NT2/D1 (cell line): ENCODE data around the gene ANLN.

Source experiments
- SUZ12 ChIP-seq: IDR thresholded peaks from 2 replicates; pipeline ENCODE4 v1.6.1; 2011; ENCODE audit not compliant: insufficient read length, insufficient read depth; ENCODE audit errors: extremely low read depth
- YY1 ChIP-seq: IDR thresholded peaks from 2 replicates; pipeline ENCODE4 v1.6.1; 2011; ENCODE audit not compliant: insufficient read length, insufficient read depth
- ZNF274 ChIP-seq: IDR thresholded peaks from 2 replicates; pipeline ENCODE4 v1.6.1; 2011; ENCODE audit warnings: mild to moderate bottlenecking, low read depth, low read length

DNA sequence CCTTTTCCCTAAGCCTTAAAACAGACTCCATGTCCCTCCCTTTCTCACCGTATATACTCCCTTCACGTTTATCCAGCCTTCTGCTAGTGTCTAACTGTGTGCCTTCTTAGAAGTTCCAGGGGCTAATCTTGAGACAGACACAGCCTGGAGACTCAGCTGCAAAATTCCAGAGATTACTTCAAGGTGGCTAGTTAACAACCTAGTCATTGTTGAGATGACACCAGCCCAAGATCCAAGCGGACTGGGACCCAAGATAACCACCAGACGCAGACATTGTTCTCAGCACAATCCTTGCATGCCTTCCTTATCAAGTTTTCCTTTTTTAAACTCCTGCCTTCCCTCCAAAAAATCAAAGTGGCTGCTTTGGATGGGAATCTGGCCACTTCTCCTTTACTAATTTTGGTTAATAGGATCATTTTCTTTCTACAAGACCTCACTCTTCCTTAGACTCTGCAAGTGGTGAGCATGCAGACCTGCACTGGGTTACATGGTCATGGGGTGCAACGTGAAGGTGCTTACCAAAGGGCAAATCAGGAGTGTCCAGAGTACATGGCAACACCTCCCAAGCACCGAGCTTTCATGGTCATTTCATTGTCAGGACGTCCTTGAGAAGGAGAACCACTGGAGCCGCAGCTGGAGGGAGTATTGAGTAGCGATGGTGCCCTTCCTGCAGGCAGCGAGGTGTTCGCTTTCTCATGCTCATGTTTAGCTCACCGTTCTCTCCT lies 69.7 kb downstream of the ANLN start:
- TF ChIP-seq YY1 (no peak), ZNF274 (no peak), SUZ12 (no peak)
